HepG2 (cell line): ENCODE results near the gene HINT1. TPM values are rescaled to one million over a fixed set of nuclear protein-coding genes. Genes with fewer than 3 reads are reported as not detected.

ENCODE experiments used
- AGO2 ChIP-seq: fragments of 200-400 bp; formaldehyde crosslinking; optimal IDR thresholded peaks from 2 replicates; pipeline ENCODE3; 2017; ENCODE audit warnings: mild to moderate bottlenecking, low read depth, low read length, moderate library complexity
- ASH2L ChIP-seq: fragments of 300-600, 200-600 bp; sonication (generic); IDR thresholded peaks from 2 replicates; pipeline ENCODE4 v1.7.0; 2017; ENCODE audit warnings: low read depth, mild to moderate bottlenecking, moderate library complexity, mixed read lengths, low read length; ENCODE audit not compliant: insufficient read length
- ATRX ChIP-seq: sonication (generic); formaldehyde crosslinking; IDR thresholded peaks from 2 replicates; pipeline ENCODE4 v1.4.0; 2020; ENCODE audit warnings: missing genetic modification reagents, borderline replicate concordance
- CEBPB ChIP-seq: IDR thresholded peaks from 2 replicates; pipeline ENCODE4 v1.6.1; 2011; ENCODE audit warnings: low read depth, low read length, improper control_type of control experiment, borderline replicate concordance
- CEBPG ChIP-seq: IDR thresholded peaks from 2 replicates; pipeline ENCODE4 v1.6.1; 2016
- CSRNP2 ChIP-seq: sonication (generic); formaldehyde crosslinking; conservative IDR thresholded peaks from 2 replicates; pipeline ENCODE4 v1.8.0; 2022; ENCODE audit warnings: low read depth, missing genetic modification reagents
- DNMT1 ChIP-seq: sonication (generic); formaldehyde crosslinking; IDR thresholded peaks from 2 replicates; pipeline ENCODE4 v1.5.1; 2020; ENCODE audit warnings: mild to moderate bottlenecking, missing genetic modification reagents
- DNMT3B ChIP-seq: conservative IDR thresholded peaks from 2 replicates; pipeline ENCODE4 v1.6.1; 2016; ENCODE audit warnings: missing biosample characterization, control low read depth
- GABPB1 ChIP-seq: IDR thresholded peaks from 2 replicates; pipeline ENCODE4 v1.6.1; 2016; ENCODE audit warnings: mild to moderate bottlenecking, missing genetic modification reagents, moderate library complexity, missing compliant biosample characterization
- HIC2 ChIP-seq: sonication (generic); formaldehyde crosslinking; IDR thresholded peaks from 2 replicates; pipeline ENCODE4 v1.9.0; 2022; ENCODE audit warnings: low read depth, missing genetic modification reagents
- HMGA1 ChIP-seq: sonication (generic); formaldehyde crosslinking; conservative IDR thresholded peaks from 2 replicates; pipeline ENCODE4 v1.4.0; 2020; ENCODE audit warnings: missing genetic modification reagents
- ISL2 ChIP-seq: sonication (generic); formaldehyde crosslinking; IDR thresholded peaks from 2 replicates; pipeline ENCODE4 v1.5.0; 2020; ENCODE audit warnings: missing genetic modification reagents
- MBD4 ChIP-seq: IDR thresholded peaks from 2 replicates; pipeline ENCODE4 v1.6.1; 2012; ENCODE audit warnings: low read length, inconsistent platforms, borderline replicate concordance
- MYNN ChIP-seq: sonication (generic); formaldehyde crosslinking; IDR thresholded peaks from 2 replicates; pipeline ENCODE4 v1.4.0; 2020; ENCODE audit warnings: mild to moderate bottlenecking, low read depth, missing genetic modification reagents
- POLR2AphosphoS2 ChIP-seq: IDR thresholded peaks from 2 replicates; pipeline ENCODE4 v1.6.1; 2011; ENCODE audit warnings: low read depth, low read length, improper control_type of control experiment
- REL ChIP-seq: sonication (generic); formaldehyde crosslinking; conservative IDR thresholded peaks from 2 replicates; pipeline ENCODE4 v1.8.0; 2022; ENCODE audit warnings: mild to moderate bottlenecking, missing genetic modification reagents, moderate library complexity
- THYN1 ChIP-seq: sonication (generic); formaldehyde crosslinking; IDR thresholded peaks from 2 replicates; pipeline ENCODE4 v1.8.1; 2023; ENCODE audit warnings: low read depth, mild to moderate bottlenecking, moderate library complexity, missing genetic modification reagents, borderline replicate concordance
- ZBTB3 ChIP-seq: sonication (generic); formaldehyde crosslinking; IDR thresholded peaks from 2 replicates; pipeline ENCODE4 v1.4.0; 2020; ENCODE audit warnings: low read depth, mild to moderate bottlenecking, moderate library complexity, missing genetic modification reagents, borderline replicate concordance
- ZBTB34 ChIP-seq: sonication (generic); formaldehyde crosslinking; IDR thresholded peaks from 2 replicates; pipeline ENCODE4 v1.8.0; 2022; ENCODE audit warnings: mild to moderate bottlenecking, missing genetic modification reagents
- ZEB1 ChIP-seq: IDR thresholded peaks from 2 replicates; pipeline ENCODE4 v1.6.1; 2012; ENCODE audit warnings: mild to moderate bottlenecking, low read depth, inconsistent platforms; ENCODE audit not compliant: insufficient replicate concordance
- ZFP36 ChIP-seq: fragments of 150-350 bp; IDR thresholded peaks from 2 replicates; pipeline ENCODE4 v1.6.1; 2018; ENCODE audit warnings: borderline replicate concordance, low read length, low read depth; ENCODE audit not compliant: partially characterized antibody
- ZKSCAN1 ChIP-seq: fragments of 150-350 bp; IDR thresholded peaks from 2 replicates; pipeline ENCODE4 v1.6.1; 2014; ENCODE audit warnings: low read length
- ZNF446 ChIP-seq: sonication (generic); formaldehyde crosslinking; IDR thresholded peaks from 2 replicates; pipeline ENCODE4 v1.5.0; 2020; ENCODE audit warnings: mild to moderate bottlenecking, missing genetic modification reagents
- ZNF598 ChIP-seq: sonication (generic); formaldehyde crosslinking; IDR thresholded peaks from 2 replicates; pipeline ENCODE4 v1.5.1; 2020; ENCODE audit warnings: mild to moderate bottlenecking, missing genetic modification reagents, borderline replicate concordance
- ZNF614 ChIP-seq: IDR thresholded peaks from 2 replicates; pipeline ENCODE4 v1.6.1; 2018; ENCODE audit warnings: missing biosample characterization, missing genetic modification reagents, inconsistent platforms, borderline replicate concordance
- ZNF761 ChIP-seq: sonication (generic); formaldehyde crosslinking; conservative IDR thresholded peaks from 2 replicates; pipeline ENCODE4 v1.4.0; 2020; ENCODE audit warnings: mild to moderate bottlenecking, missing genetic modification reagents
- polyA plus RNA-seq, 8 experiments: library from polyadenylated mRNA; depleted of rRNA in 3 of 8; stranded (reverse) in 7 of 8; unstranded in 1 of 8; fragments of >200 nt; fragmentation: Illumina TruSeq in 4 of 8; extraction: Trizol in 4 of 8; gene quantifications; 2 replicates each; pipeline versions ENCODE4 v1.2.1 to v1.2.3, GENCODE V29; 2011 to 2016; ENCODE audit warnings: low read depth in 4 of 8, missing spikeins in 1 of 8, mixed read lengths in 1 of 8; ENCODE audit not compliant: insufficient read depth in 1 of 8
- total RNA-seq, 5 experiments: library from RNA; depleted of rRNA; stranded (reverse); fragments of >200 nt; fragmentation: Illumina TruSeq; extraction: Trizol; gene quantifications; 2 replicates each; pipeline ENCODE4 v1.2.3, GENCODE V29; 2016; ENCODE audit warnings: low read depth in 1 of 5

The HINT1 gene
- total and polyA plus RNA-seq, 2 of the 13 experiments (the other 11 are each of a cell fraction or from before 2014, with no cell fraction given): 428 to 997 TPM

GRCh38 chr5:131169810-131170539 lies 4.9 kb upstream of the HINT1 start (continued):
- TF ChIP-seq ASH2L (no peak), ZKSCAN1 (no peak), ZNF761 (CRISPR knock-in tag) (no peak), DNMT1 (CRISPR knock-in tag) (no peak), ZEB1 (no peak), REL (CRISPR knock-in tag) (no peak), ZNF446 (CRISPR knock-in tag) (no peak), DNMT3B (CRISPR knock-in tag) (no peak), ZFP36 (no peak), MBD4 (no peak), ZNF598 (no peak), ISL2 (CRISPR knock-in tag) (no peak), AGO2 (no peak), MYNN (CRISPR knock-in tag) (no peak), CEBPG (CRISPR knock-in tag) (peak; percentile 74), ATRX (CRISPR knock-in tag) (no peak), HIC2 (CRISPR knock-in tag) (no peak), ZBTB3 (CRISPR knock-in tag) (peak; percentile 27; the same call in 1 of the 2 replicates), CEBPB (0 out of 2 replicates have a peak, but pooled peaks have one; percentile 37), ZBTB34 (CRISPR knock-in tag) (no peak), CSRNP2 (no peak), HMGA1 (no peak), GABPB1 (no peak), POLR2AphosphoS2 (no peak), THYN1 (CRISPR knock-in tag) (no peak), ZNF614 (CRISPR knock-in tag) (no peak)
